ENCODE results near the gene ABCD3.

DNA sequence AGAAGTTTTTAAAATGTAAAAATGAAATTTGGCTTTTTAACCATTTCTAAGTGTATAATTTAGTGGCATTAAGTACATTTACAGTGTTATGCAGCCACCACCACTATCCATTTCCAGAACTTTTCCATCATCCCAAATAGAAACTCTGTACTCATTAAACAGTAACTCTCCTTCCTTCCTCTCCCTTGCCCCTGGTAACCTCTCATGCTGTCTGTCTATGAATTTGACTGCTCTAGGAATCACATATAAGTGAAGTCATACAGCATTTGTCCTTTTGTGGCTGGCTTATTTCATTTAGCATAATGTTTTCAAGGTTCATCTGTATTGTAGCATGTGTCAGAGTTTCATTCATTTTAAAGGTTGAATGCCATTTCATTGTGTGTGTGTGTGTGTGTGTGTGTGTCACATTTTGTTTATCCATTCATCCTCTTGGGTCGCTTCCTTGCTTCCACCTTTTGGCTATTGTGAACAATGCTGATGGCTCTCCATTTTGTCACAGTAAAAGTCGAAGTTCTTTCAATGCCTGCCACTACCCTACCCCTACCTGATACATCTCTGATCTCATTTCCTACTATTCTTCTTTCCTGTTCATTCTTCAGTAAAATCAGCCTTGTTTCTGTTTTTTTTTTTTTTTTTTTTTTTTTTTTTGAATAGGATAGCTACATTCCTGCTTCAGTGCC, 78.0 kb downstream of the ABCD3 start:
- TF ChIP-seq, protein P1, sequence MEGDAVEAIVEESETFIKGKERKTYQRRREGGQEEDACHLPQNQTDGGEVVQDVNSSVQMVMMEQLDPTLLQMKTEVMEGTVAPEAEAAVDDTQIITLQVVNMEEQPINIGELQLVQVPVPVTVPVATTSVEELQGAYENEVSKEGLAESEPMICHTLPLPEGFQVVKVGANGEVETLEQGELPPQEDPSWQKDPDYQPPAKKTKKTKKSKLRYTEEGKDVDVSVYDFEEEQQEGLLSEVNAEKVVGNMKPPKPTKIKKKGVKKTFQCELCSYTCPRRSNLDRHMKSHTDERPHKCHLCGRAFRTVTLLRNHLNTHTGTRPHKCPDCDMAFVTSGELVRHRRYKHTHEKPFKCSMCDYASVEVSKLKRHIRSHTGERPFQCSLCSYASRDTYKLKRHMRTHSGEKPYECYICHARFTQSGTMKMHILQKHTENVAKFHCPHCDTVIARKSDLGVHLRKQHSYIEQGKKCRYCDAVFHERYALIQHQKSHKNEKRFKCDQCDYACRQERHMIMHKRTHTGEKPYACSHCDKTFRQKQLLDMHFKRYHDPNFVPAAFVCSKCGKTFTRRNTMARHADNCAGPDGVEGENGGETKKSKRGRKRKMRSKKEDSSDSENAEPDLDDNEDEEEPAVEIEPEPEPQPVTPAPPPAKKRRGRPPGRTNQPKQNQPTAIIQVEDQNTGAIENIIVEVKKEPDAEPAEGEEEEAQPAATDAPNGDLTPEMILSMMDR (IDR thresholded peaks at IDR 0.05) = no peak
- TF ChIP-seq RAD21 (IDR thresholded peaks at IDR 0.05; ENCODE audit: low read length) = no peak
- no peak for TF ChIP-seq EP300 (IDR thresholded peaks at IDR 0.05; ENCODE audit: borderline replicate concordance in 1 of 2, low read depth in 1 of 2, low read length in 1 of 2)
- TF ChIP-seq, protein P2, sequence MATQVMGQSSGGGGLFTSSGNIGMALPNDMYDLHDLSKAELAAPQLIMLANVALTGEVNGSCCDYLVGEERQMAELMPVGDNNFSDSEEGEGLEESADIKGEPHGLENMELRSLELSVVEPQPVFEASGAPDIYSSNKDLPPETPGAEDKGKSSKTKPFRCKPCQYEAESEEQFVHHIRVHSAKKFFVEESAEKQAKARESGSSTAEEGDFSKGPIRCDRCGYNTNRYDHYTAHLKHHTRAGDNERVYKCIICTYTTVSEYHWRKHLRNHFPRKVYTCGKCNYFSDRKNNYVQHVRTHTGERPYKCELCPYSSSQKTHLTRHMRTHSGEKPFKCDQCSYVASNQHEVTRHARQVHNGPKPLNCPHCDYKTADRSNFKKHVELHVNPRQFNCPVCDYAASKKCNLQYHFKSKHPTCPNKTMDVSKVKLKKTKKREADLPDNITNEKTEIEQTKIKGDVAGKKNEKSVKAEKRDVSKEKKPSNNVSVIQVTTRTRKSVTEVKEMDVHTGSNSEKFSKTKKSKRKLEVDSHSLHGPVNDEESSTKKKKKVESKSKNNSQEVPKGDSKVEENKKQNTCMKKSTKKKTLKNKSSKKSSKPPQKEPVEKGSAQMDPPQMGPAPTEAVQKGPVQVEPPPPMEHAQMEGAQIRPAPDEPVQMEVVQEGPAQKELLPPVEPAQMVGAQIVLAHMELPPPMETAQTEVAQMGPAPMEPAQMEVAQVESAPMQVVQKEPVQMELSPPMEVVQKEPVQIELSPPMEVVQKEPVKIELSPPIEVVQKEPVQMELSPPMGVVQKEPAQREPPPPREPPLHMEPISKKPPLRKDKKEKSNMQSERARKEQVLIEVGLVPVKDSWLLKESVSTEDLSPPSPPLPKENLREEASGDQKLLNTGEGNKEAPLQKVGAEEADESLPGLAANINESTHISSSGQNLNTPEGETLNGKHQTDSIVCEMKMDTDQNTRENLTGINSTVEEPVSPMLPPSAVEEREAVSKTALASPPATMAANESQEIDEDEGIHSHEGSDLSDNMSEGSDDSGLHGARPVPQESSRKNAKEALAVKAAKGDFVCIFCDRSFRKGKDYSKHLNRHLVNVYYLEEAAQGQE (IDR thresholded peaks at IDR 0.05; ENCODE audit: low read depth, low read length) = no peak
- TF ChIP-seq, protein P3, sequence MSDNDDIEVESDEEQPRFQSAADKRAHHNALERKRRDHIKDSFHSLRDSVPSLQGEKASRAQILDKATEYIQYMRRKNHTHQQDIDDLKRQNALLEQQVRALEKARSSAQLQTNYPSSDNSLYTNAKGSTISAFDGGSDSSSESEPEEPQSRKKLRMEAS (IDR thresholded peaks at IDR 0.05; ENCODE audit: low read depth) = no peak
- TF ChIP-seq FOXJ3 (CRISPR knock-in tag; IDR thresholded peaks at IDR 0.05) = no peak
